Fibroblast of skin of abdomen (primary cell): ENCODE results near the gene UBXN1. TPM values are rescaled to one million over a fixed set of nuclear protein-coding genes. Genes with fewer than 3 reads are reported as not detected.
A peak's percentile ranks its signal among the peaks of the same experiment; 100 is the strongest.

Source experiments
- DNase-seq: peaks from one replicate; pipeline ENCODE4 v3.0.0-alpha.2; 2013
- polyA plus RNA-seq, 2 experiments: library from polyadenylated mRNA; unstranded; fragments of 120-200 nt; gene quantifications; one replicate each; pipeline ENCODE4 v1.2.1, GENCODE V29; 2013; ENCODE audit not compliant: insufficient read length in 2 of 2

The UBXN1 gene
- polyA plus RNA-seq (2013, experiment 1 of 2; ENCODE audit: insufficient read length) = 172 TPM
- polyA plus RNA-seq (2013, experiment 2 of 2; ENCODE audit: insufficient read length) = 175 TPM

GRCh38 chr11:62678770-62679696, at the start of gene UBXN1:
Gene UBXN1, minus strand, starts transcription at chr11:62679073. Its CDS starts 150 bp downstream, at chr11:62678923.
- DNase-seq = peak; percentile 87

GRCh38 chr11:62728171-62728988, 49.5 kb upstream of the UBXN1 start, which contains the start of gene TTC9C:
Gene TTC9C, plus strand, starts transcription at chr11:62728486. Its CDS starts 363 bp downstream, at chr11:62728849.
- peak; percentile 87 for DNase-seq

GRCh38 chr11:62727872-62728170, 48.9 kb upstream of the UBXN1 start:
- DNase-seq = peak; percentile 98

GRCh38 chr11:62727165-62727871, 48.4 kb upstream of the UBXN1 start, which contains the start of gene HNRNPUL2:
Gene HNRNPUL2, minus strand, starts transcription at chr11:62727457. Its CDS starts 301 bp downstream, at chr11:62727156.
- DNase-seq = peak; percentile 100

GRCh38 chr11:62726915-62727164, 48.0 kb upstream of the UBXN1 start:
- DNase-seq = no peak

- no peak for DNase-seq
Measured at GRCh38 chr11:62726156-62726914, 47.5 kb upstream of the UBXN1 start.

- DNase-seq = no peak
Measured at GRCh38 chr11:62725646-62726045, 46.8 kb upstream of the UBXN1 start.

GRCh38 chr11:62724171-62724570, 45.3 kb upstream of the UBXN1 start:
- DNase-seq = no peak

GRCh38 chr11:62721994-62722393, 43.1 kb upstream of the UBXN1 start:
- peak; percentile 43 for DNase-seq

- no peak for DNase-seq
Measured at GRCh38 chr11:62719302-62719978, 40.6 kb upstream of the UBXN1 start.

GRCh38 chr11:62716816-62717215, 37.9 kb upstream of the UBXN1 start:
- no peak for DNase-seq

GRCh38 chr11:62716206-62716605, 37.3 kb upstream of the UBXN1 start:
- no peak for DNase-seq

GRCh38 chr11:62715150-62716130, 36.6 kb upstream of the UBXN1 start:
- DNase-seq = no peak

GRCh38 chr11:62713343-62713742, 34.5 kb upstream of the UBXN1 start:
- no peak for DNase-seq

- DNase-seq = no peak
Measured at GRCh38 chr11:62712861-62713260, 34.0 kb upstream of the UBXN1 start.

GRCh38 chr11:62712276-62712812, 33.5 kb upstream of the UBXN1 start:
- DNase-seq = no peak

- DNase-seq = no peak
Measured at GRCh38 chr11:62710001-62710345, 31.1 kb upstream of the UBXN1 start.

- peak; percentile 98 for DNase-seq
Measured at GRCh38 chr11:62709247-62710000, 30.6 kb upstream of the UBXN1 start.

- DNase-seq = no peak
Measured at GRCh38 chr11:62708793-62709192, 29.9 kb upstream of the UBXN1 start.
